Measurements from ENCODE around the gene FMNL2.
A peak's percentile ranks its signal among the peaks of the same experiment; 100 is the strongest.
"Not testable (repeated sequence)": the region's sequence is repeated elsewhere in the genome, so short reads cannot be mapped to it uniquely, and the experiment has no call there.

The FMNL2 gene

GRCh38 chr2:152322222-152322621 is 12.8 kb upstream of the FMNL2 start:
- no peaks in the 10 kb centered on the region for H3K4me1 ChIP-seq (ENCODE audit: control insufficient read depth, low read depth, low read length)
- H3K27ac ChIP-seq (ENCODE audit: low read length): no peak overlapping the region

DNA sequence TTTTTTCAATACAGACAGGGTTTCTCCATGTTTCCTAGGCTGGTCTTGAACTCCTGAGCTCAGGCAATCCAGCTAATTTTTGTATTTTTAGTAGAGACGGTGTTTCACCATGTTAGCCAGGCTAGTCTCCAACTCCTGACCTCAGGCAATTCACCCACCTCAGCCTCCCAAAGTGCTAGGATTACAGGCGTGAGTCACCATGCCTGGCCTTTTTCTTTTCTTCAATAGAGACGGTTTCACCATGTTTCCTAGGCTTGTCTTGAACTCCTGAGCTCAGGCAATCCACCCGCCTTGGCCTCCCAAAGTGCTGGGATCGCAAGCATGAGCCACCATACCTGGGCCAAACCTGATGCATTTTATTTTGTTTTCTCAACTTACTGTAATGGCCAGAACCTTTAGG is 9.8 kb upstream of the FMNL2 start:
- H3K4me3 ChIP-seq (ENCODE audit: low read length); H3K4me1 ChIP-seq (ENCODE audit: control insufficient read depth, low read depth, low read length); H3K9me3 ChIP-seq (ENCODE audit: control insufficient read depth, low read depth, low read length); H3K27me3 ChIP-seq (ENCODE audit: control insufficient read depth, insufficient read depth, low read length); H3K27ac ChIP-seq (ENCODE audit: low read length); H3K9ac ChIP-seq (ENCODE audit: low read length); H3K36me3 ChIP-seq (ENCODE audit: control insufficient read depth, low read depth, low read length): not testable (repeated sequence)

More at GRCh38 chr2:152322222-152322621, 12.8 kb upstream of the FMNL2 start:
- no peaks in the 10 kb centered on the region for H3K9me3 ChIP-seq (ENCODE audit: control insufficient read depth, low read depth, low read length)
- no peak overlapping the region for H3K9ac ChIP-seq (ENCODE audit: low read length)
- no peaks in the 10 kb centered on the region for H3K36me3 ChIP-seq (ENCODE audit: control insufficient read depth, low read depth, low read length)
- H3K27me3 ChIP-seq (ENCODE audit: control insufficient read depth, insufficient read depth, low read length): no peaks in the 10 kb centered on the region
- no peak overlapping the region for H3K4me3 ChIP-seq (ENCODE audit: low read length)

GRCh38 chr2:152326710-152327109 is 8.3 kb upstream of the FMNL2 start:
- Histone ChIP-seq H3K9ac (ENCODE audit: low read length) (no peak overlapping the region), H3K4me1 (ENCODE audit: control insufficient read depth, low read depth, low read length) (no peaks in the 10 kb centered on the region), H3K4me3 (ENCODE audit: low read length) (no peak overlapping the region), H3K9me3 (ENCODE audit: control insufficient read depth, low read depth, low read length) (no peaks in the 10 kb centered on the region), H3K27ac (ENCODE audit: low read length) (no peak overlapping the region), H3K27me3 (ENCODE audit: control insufficient read depth, insufficient read depth, low read length) (no peaks in the 10 kb centered on the region), H3K36me3 (ENCODE audit: control insufficient read depth, low read depth, low read length) (no peaks in the 10 kb centered on the region)

DNA sequence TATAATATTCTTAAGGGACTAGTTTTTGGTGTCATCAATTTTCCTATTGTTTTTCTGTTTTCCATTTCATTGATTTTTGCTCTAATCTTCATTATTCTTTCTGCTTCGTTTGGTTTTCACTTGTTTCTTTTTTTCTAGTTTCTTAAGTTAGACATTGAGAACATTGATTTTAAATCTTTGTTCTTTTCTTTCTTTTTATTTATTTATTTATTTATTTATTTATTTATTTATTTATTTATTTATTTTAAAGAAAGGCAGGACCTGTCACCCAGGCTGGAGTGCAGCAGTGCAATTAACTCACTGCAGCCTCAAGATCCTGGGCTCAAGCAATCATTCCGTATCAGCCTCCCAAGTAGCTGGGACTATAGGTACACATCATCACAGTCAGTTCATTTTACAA is 7.0 kb upstream of the FMNL2 start:
- H3K4me3 ChIP-seq (ENCODE audit: low read length): no peak overlapping the region
- H3K9me3 ChIP-seq (ENCODE audit: control insufficient read depth, low read depth, low read length): no peaks in the 10 kb centered on the region
- no peaks in the 10 kb centered on the region for H3K27me3 ChIP-seq (ENCODE audit: control insufficient read depth, insufficient read depth, low read length)
- H3K36me3 ChIP-seq (ENCODE audit: control insufficient read depth, low read depth, low read length): no peaks in the 10 kb centered on the region
- H3K9ac ChIP-seq (ENCODE audit: low read length): no peak overlapping the region
- no peaks in the 10 kb centered on the region for H3K4me1 ChIP-seq (ENCODE audit: control insufficient read depth, low read depth, low read length)
- H3K27ac ChIP-seq (ENCODE audit: low read length): no peak overlapping the region

GRCh38 chr2:152330235-152330866 is 4.6 kb upstream of the FMNL2 start:
- no peaks in the 10 kb centered on the region for H3K36me3 ChIP-seq (ENCODE audit: control insufficient read depth, low read depth, low read length)
- no peak overlapping the region for H3K4me3 ChIP-seq (ENCODE audit: low read length)
- H3K4me1 ChIP-seq (ENCODE audit: control insufficient read depth, low read depth, low read length): peaks cover 4% of the 10 kb centered on the region
- H3K9me3 ChIP-seq (ENCODE audit: control insufficient read depth, low read depth, low read length): no peaks in the 10 kb centered on the region
- H3K27ac ChIP-seq (ENCODE audit: low read length): no peak overlapping the region
- peaks cover 5% of the 10 kb centered on the region for H3K27me3 ChIP-seq (ENCODE audit: control insufficient read depth, insufficient read depth, low read length)
- no peak overlapping the region for H3K9ac ChIP-seq (ENCODE audit: low read length)

DNA sequence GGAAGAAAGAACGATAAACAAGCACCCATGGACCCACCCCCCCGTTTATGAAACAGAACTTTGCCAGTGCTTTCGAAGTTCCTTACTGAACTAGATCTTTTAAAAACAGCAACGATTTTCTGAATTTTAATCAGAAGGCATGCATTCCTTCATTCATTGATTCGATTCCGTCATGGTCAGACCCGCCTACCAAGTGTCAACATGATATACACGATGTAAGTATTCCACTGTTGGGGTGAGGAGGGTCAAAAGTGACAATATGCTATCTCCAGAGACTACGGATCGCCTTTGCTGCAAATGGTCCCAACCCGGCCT is 316 bp upstream of the FMNL2 start:
- Histone ChIP-seq H3K9me3 (ENCODE audit: control insufficient read depth, low read depth, low read length) (no peaks in the 10 kb centered on the region), H3K27me3 (ENCODE audit: control insufficient read depth, insufficient read depth, low read length) (peaks cover 9% of the 10 kb centered on the region), H3K27ac (ENCODE audit: low read length) (no peak overlapping the region), H3K36me3 (ENCODE audit: control insufficient read depth, low read depth, low read length) (no peaks in the 10 kb centered on the region), H3K9ac (ENCODE audit: low read length) (no peak overlapping the region), H3K4me3 (ENCODE audit: low read length) (peak overlapping the region; percentile 74), H3K4me1 (ENCODE audit: control insufficient read depth, low read depth, low read length) (peaks cover 21% of the 10 kb centered on the region)

- Histone ChIP-seq H3K36me3 (ENCODE audit: control insufficient read depth, low read depth, low read length) (no peaks in the 10 kb centered on the region), H3K4me3 (ENCODE audit: low read length) (peak overlapping the region; percentile 74), H3K4me1 (ENCODE audit: control insufficient read depth, low read depth, low read length) (peaks cover 21% of the 10 kb centered on the region), H3K9ac (ENCODE audit: low read length) (peak overlapping the region; percentile 78), H3K27ac (ENCODE audit: low read length) (no peak overlapping the region), H3K9me3 (ENCODE audit: control insufficient read depth, low read depth, low read length) (no peaks in the 10 kb centered on the region), H3K27me3 (ENCODE audit: control insufficient read depth, insufficient read depth, low read length) (peaks cover 9% of the 10 kb centered on the region)
Observed at GRCh38 chr2:152335726-152336118, 748 bp downstream of the FMNL2 start.

GRCh38 chr2:152336119-152336853 is 1.3 kb downstream of the FMNL2 start:
- peaks cover 21% of the 10 kb centered on the region for H3K4me1 ChIP-seq (ENCODE audit: control insufficient read depth, low read depth, low read length)
- H3K27ac ChIP-seq (ENCODE audit: low read length): no peak overlapping the region
- peak overlapping the region; percentile 78 for H3K9ac ChIP-seq (ENCODE audit: low read length)
- no peaks in the 10 kb centered on the region for H3K36me3 ChIP-seq (ENCODE audit: control insufficient read depth, low read depth, low read length)
- peak overlapping the region; percentile 74 for H3K4me3 ChIP-seq (ENCODE audit: low read length)
- peaks cover 9% of the 10 kb centered on the region for H3K27me3 ChIP-seq (ENCODE audit: control insufficient read depth, insufficient read depth, low read length)
- no peaks in the 10 kb centered on the region for H3K9me3 ChIP-seq (ENCODE audit: control insufficient read depth, low read depth, low read length)

DNA sequence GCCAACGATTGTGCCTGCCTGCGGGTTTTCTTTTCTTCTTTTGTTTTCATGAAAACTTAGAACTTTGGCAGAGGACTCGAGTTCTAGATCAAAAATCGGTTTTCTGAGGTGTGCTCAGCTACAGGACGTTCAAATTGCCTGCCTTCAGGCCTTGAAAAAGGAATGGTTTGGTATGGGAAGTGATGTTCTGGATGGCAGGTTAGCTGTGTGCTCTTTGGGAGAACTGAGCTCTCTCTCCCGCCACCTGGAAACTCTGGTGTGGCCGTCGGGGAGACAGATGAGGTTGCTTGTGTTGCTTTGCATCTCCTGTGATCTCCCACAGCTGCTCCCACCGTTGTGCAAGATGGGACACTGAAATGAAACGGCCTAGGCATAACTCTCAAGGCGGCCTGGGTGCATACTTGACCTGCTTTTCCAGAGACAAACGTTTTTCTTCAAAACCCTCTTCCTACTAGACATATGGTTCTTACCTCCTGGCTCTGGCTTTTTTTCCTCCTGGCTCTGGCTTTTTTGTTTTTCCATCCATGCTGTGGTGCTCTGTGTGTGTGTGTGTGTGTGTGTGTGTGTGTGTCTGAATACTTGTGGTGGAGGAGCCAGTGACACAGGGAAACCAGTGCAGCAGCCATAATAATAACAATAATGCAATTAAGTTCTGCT is 2.0 kb downstream of the FMNL2 start:
- no peaks in the 10 kb centered on the region for H3K9me3 ChIP-seq (ENCODE audit: control insufficient read depth, low read depth, low read length)
- no peak overlapping the region for H3K27ac ChIP-seq (ENCODE audit: low read length)
- H3K27me3 ChIP-seq (ENCODE audit: control insufficient read depth, insufficient read depth, low read length): peaks cover 9% of the 10 kb centered on the region
- H3K36me3 ChIP-seq (ENCODE audit: control insufficient read depth, low read depth, low read length): no peaks in the 10 kb centered on the region
- H3K4me3 ChIP-seq (ENCODE audit: low read length): peak overlapping the region; percentile 74
- peak overlapping the region; percentile 78 for H3K9ac ChIP-seq (ENCODE audit: low read length)
- peaks cover 21% of the 10 kb centered on the region for H3K4me1 ChIP-seq (ENCODE audit: control insufficient read depth, low read depth, low read length)

GRCh38 chr2:152337511-152337903 is 2.5 kb downstream of the FMNL2 start:
- H3K9ac ChIP-seq (ENCODE audit: low read length): no peak overlapping the region
- no peaks in the 10 kb centered on the region for H3K9me3 ChIP-seq (ENCODE audit: control insufficient read depth, low read depth, low read length)
- no peak overlapping the region for H3K27ac ChIP-seq (ENCODE audit: low read length)
- peak overlapping the region; percentile 74 for H3K4me3 ChIP-seq (ENCODE audit: low read length)
- H3K4me1 ChIP-seq (ENCODE audit: control insufficient read depth, low read depth, low read length): peaks cover 21% of the 10 kb centered on the region
- H3K27me3 ChIP-seq (ENCODE audit: control insufficient read depth, insufficient read depth, low read length): peaks cover 9% of the 10 kb centered on the region
- no peaks in the 10 kb centered on the region for H3K36me3 ChIP-seq (ENCODE audit: control insufficient read depth, low read depth, low read length)

GRCh38 chr2:152339556-152340286 is 4.7 kb downstream of the FMNL2 start:
- no peak overlapping the region for H3K9ac ChIP-seq (ENCODE audit: low read length)
- peaks cover 24% of the 10 kb centered on the region for H3K4me1 ChIP-seq (ENCODE audit: control insufficient read depth, low read depth, low read length)
- no peaks in the 10 kb centered on the region for H3K9me3 ChIP-seq (ENCODE audit: control insufficient read depth, low read depth, low read length)
- H3K4me3 ChIP-seq (ENCODE audit: low read length): no peak overlapping the region
- no peaks in the 10 kb centered on the region for H3K36me3 ChIP-seq (ENCODE audit: control insufficient read depth, low read depth, low read length)
- H3K27ac ChIP-seq (ENCODE audit: low read length): no peak overlapping the region
- H3K27me3 ChIP-seq (ENCODE audit: control insufficient read depth, insufficient read depth, low read length): peaks cover 4% of the 10 kb centered on the region

Measured in iPS-18a (cell line).